Liver (tissue), 9 donors: Measurements from ENCODE around the gene SGO1. TPM values are rescaled to one million over a fixed set of nuclear protein-coding genes. Genes with fewer than 3 reads are reported as not detected.

Experiments used
- DNase-seq: peaks from one replicate; pipeline ENCODE4 v3.0.0-alpha.2; 2017; ENCODE audit warnings: low spot score
- H3K27ac ChIP-seq, 2 donors: one replicate each; pipeline ENCODE4 v1.7.0; 2013; ENCODE audit warnings: inconsistent platforms in 2 of 2, low read length in 2 of 2, control low read depth in 1 of 2, low read depth in 1 of 2, mild to moderate bottlenecking in 1 of 2
- H3K27me3 ChIP-seq, 4 donors: one replicate each; pipeline versions ENCODE4 v1.6.1 to v1.7.0; 2013; ENCODE audit warnings: low read length in 3 of 4, inconsistent platforms in 1 of 4, mild to moderate bottlenecking in 1 of 4, moderate library complexity in 1 of 4; ENCODE audit not compliant: control insufficient read depth in 4 of 4, insufficient read depth in 4 of 4
- H3K36me3 ChIP-seq, 4 donors: one replicate each; pipeline versions ENCODE4 v1.6.1 to v1.7.0; 2013; ENCODE audit warnings: low read length in 3 of 4, mild to moderate bottlenecking in 3 of 4, low read depth in 1 of 4, moderate library complexity in 1 of 4; ENCODE audit not compliant: control insufficient read depth in 4 of 4, insufficient read depth in 3 of 4
- H3K4me1 ChIP-seq, 4 donors: one replicate each; pipeline versions ENCODE4 v1.6.1 to v1.7.0; 2013; ENCODE audit warnings: low read length in 3 of 4, mild to moderate bottlenecking in 3 of 4, moderate library complexity in 1 of 4; ENCODE audit not compliant: control insufficient read depth in 4 of 4, insufficient read depth in 4 of 4
- H3K4me3 ChIP-seq, 3 donors: one replicate each; pipeline versions ENCODE4 v1.6.1 to v1.7.0; 2013; ENCODE audit warnings: low read length in 3 of 3, control low read depth in 1 of 3, low read depth in 1 of 3, mild to moderate bottlenecking in 1 of 3
- H3K9ac ChIP-seq, 2 donors: one replicate each; pipeline ENCODE4 v1.7.0; 2013; ENCODE audit warnings: low read length in 2 of 2, mild to moderate bottlenecking in 2 of 2, moderate library complexity in 2 of 2, control low read depth in 1 of 2, low read depth in 1 of 2
- H3K9me3 ChIP-seq, 4 donors: one replicate each; pipeline versions ENCODE4 v1.6.1 to v1.7.0; 2013; ENCODE audit warnings: low read length in 3 of 4; ENCODE audit not compliant: control insufficient read depth in 4 of 4
- ATF3 ChIP-seq: IDR thresholded peaks from 2 replicates; pipeline ENCODE4 v1.6.1; 2016; ENCODE audit warnings: antibody characterized with exemption
- CTCF ChIP-seq: fragments of 150-350 bp; IDR thresholded peaks from 2 replicates; pipeline ENCODE4 v1.5.1; 2017; ENCODE audit warnings: improper control_type of control experiment, low read depth, low read length; ENCODE audit not compliant: missing input control
- EGR1 ChIP-seq, 2 donors: IDR thresholded peaks; 2 replicates each; pipeline ENCODE4 v1.6.1; 2016 to 2018; ENCODE audit warnings: antibody characterized with exemption in 2 of 2, low read depth in 2 of 2
- FOXA1 ChIP-seq: IDR thresholded peaks from 2 replicates; pipeline ENCODE4 v1.6.1; 2016; ENCODE audit warnings: antibody characterized with exemption
- FOXA2 ChIP-seq: IDR thresholded peaks from 2 replicates; pipeline ENCODE4 v1.6.1; 2016; ENCODE audit warnings: antibody characterized with exemption
- GABPA ChIP-seq, 2 donors: IDR thresholded peaks in 1 of 2; conservative IDR thresholded peaks in 1 of 2; 2 replicates each; pipeline ENCODE4 v1.6.1; 2016; ENCODE audit warnings: antibody characterized with exemption in 2 of 2, mild to moderate bottlenecking in 1 of 2, moderate library complexity in 1 of 2
- HNF4A ChIP-seq, 2 donors: conservative IDR thresholded peaks; 2 replicates each; pipeline ENCODE4 v1.6.1; 2016; ENCODE audit warnings: antibody characterized with exemption in 2 of 2, mild to moderate bottlenecking in 2 of 2
- HNF4G ChIP-seq: IDR thresholded peaks from 2 replicates; pipeline ENCODE4 v1.6.1; 2016; ENCODE audit warnings: antibody characterized with exemption
- JUND ChIP-seq, 2 donors: IDR thresholded peaks; 2 replicates each; pipeline ENCODE4 v1.6.1; 2016; ENCODE audit warnings: antibody characterized with exemption in 2 of 2
- NR2F2 ChIP-seq: IDR thresholded peaks from 2 replicates; pipeline ENCODE4 v1.6.1; 2016; ENCODE audit warnings: antibody characterized with exemption
- RAD21 ChIP-seq, 2 donors: IDR thresholded peaks; 2 replicates each; pipeline ENCODE4 v1.6.1; 2016; ENCODE audit warnings: antibody characterized with exemption in 2 of 2, mild to moderate bottlenecking in 2 of 2
- REST ChIP-seq: IDR thresholded peaks from 2 replicates; pipeline ENCODE4 v1.6.1; 2016; ENCODE audit warnings: antibody characterized with exemption, mild to moderate bottlenecking
- RXRA ChIP-seq, 2 donors: IDR thresholded peaks; 2 replicates each; pipeline ENCODE4 v1.6.1; 2017 to 2018; ENCODE audit warnings: antibody characterized with exemption in 2 of 2, mild to moderate bottlenecking in 1 of 2
- SP1 ChIP-seq: IDR thresholded peaks from 2 replicates; pipeline ENCODE4 v1.6.1; 2018; ENCODE audit warnings: antibody characterized with exemption, mild to moderate bottlenecking
- TAF1 ChIP-seq: conservative IDR thresholded peaks from 2 replicates; pipeline ENCODE4 v1.6.1; 2016; ENCODE audit warnings: antibody characterized with exemption, mild to moderate bottlenecking
- YY1 ChIP-seq: IDR thresholded peaks from 2 replicates; pipeline ENCODE4 v1.6.1; 2016; ENCODE audit warnings: antibody characterized with exemption, mild to moderate bottlenecking
- ZBTB33 ChIP-seq: IDR thresholded peaks from 2 replicates; pipeline ENCODE4 v1.6.1; 2016; ENCODE audit warnings: antibody characterized with exemption
- WGBS: extraction: QIAGEN DNeasy Blood & Tissue Kit; methylation state at CpG from one replicate; pipeline ENCODE4 v1.1.7; 2013; 5-methylcytosine and 5-hydroxymethylcytosine counted together
- polyA plus RNA-seq, 2 donors: library from polyadenylated mRNA; stranded (reverse) in 1 of 2; unstranded in 1 of 2; fragments of 200-250 nt in 1 of 2; fragments of >200 nt in 1 of 2; fragmentation: Nextera tagmentation in 1 of 2; extraction: Ambion mirVana in 1 of 2; gene quantifications; one replicate each; pipeline versions ENCODE4 v1.2.1 to v1.2.3, GENCODE V29; 2013 to 2015
- total RNA-seq, 2 donors: library from RNA; depleted of rRNA; stranded (reverse); fragments of >200 nt; gene quantifications; one replicate each; pipeline ENCODE4 v1.2.3, GENCODE V29; 2014
- donor health status: healthy.
- donor health status: healthy.
- donor health status: healthy.
- donor health status: healthy.
- donor health status: healthy.

SGO1 gene
- total and polyA plus RNA-seq, 4 donors: 0.42 to 9.6 (median 0.71) TPM

GRCh38 chr3:20154928-20155327 lies 31.1 kb downstream of the SGO1 start:
- Histone ChIP-seq H3K27ac (no peak overlapping the region), H3K27me3 (no peaks in the 10 kb centered on the region), H3K36me3 (peaks cover 0 to 14% (median 4%) of the 10 kb centered on the region in 4 donors), H3K9ac (no peak overlapping the region), H3K4me3 (no peak overlapping the region), H3K4me1 (no peaks in the 10 kb centered on the region), H3K9me3 (no peaks in the 10 kb centered on the region)
- 97% methylated on average over 4 of the region's 4 CpGs for WGBS
- no peak for DNase-seq
- TF ChIP-seq REST (no peak), RXRA (IDR thresholded peaks at IDR 0.05) (no peak), FOXA1 (no peak), HNF4A (conservative IDR thresholded peaks at IDR 0.05) (no peak), JUND (IDR thresholded peaks at IDR 0.05) (no peak), FOXA2 (no peak), SP1 (no peak), CTCF (no peak), YY1 (no peak), NR2F2 (no peak), ATF3 (no peak), GABPA (IDR thresholded peaks at IDR 0.05 in 1 of 2, conservative IDR thresholded peaks at IDR 0.05 in 1 of 2) (no peak), RAD21 (IDR thresholded peaks at IDR 0.05) (no peak), TAF1 (no peak), HNF4G (no peak), EGR1 (IDR thresholded peaks at IDR 0.05; ENCODE audit: low read depth in 2 of 2) (no peak), ZBTB33 (no peak)

- WGBS: 94% methylated on average over 1 of the region's 1 CpG
- H3K27ac ChIP-seq: no peak overlapping the region
- H3K9me3 ChIP-seq: no peaks in the 10 kb centered on the region
- no peaks in the 10 kb centered on the region for H3K4me1 ChIP-seq
- peaks cover 0 to 17% (median 7%) of the 10 kb centered on the region in 4 donors for H3K36me3 ChIP-seq
- no peaks in the 10 kb centered on the region for H3K27me3 ChIP-seq
- no peak overlapping the region for H3K9ac ChIP-seq
- H3K4me3 ChIP-seq: no peak overlapping the region
- DNase-seq: no peak
- no peak for TF ChIP-seq HNF4G
- no peak for TF ChIP-seq FOXA1
- TF ChIP-seq EGR1 (IDR thresholded peaks at IDR 0.05; ENCODE audit: low read depth in 2 of 2): no peak
- TF ChIP-seq CTCF: no peak
- TF ChIP-seq TAF1: no peak
- TF ChIP-seq RXRA (IDR thresholded peaks at IDR 0.05): no peak
- no peak for TF ChIP-seq JUND (IDR thresholded peaks at IDR 0.05)
- TF ChIP-seq ZBTB33: no peak
- TF ChIP-seq ATF3: no peak
Observed at GRCh38 chr3:20154078-20154477, 31.9 kb downstream of the SGO1 start.
